Left lung (tissue), 10 donors: ENCODE measurements around the gene UBQLN1. TPM values are rescaled to one million over a fixed set of nuclear protein-coding genes. Genes with fewer than 3 reads are reported as not detected.
"Not testable (repeated sequence)": the region's sequence is repeated elsewhere in the genome, so short reads cannot be mapped to it uniquely, and the experiment has no call there.

Experiments used
- ATAC-seq: fragments of 200-7000 bp; cut with Tn5 transposase; one replicate; pipeline ENCODE4 v1.9.1; 2020; ENCODE audit warnings: moderate library complexity
- DNase-seq, 4 donors: peaks; one replicate each; pipeline ENCODE4 v3.0.0-alpha.2; 2013 to 2020
- H3K27ac ChIP-seq, 2 donors: fragments of 200-600 bp; sonication (generic) in 1 of 2; one replicate each; pipeline versions ENCODE4 v1.5.0 to v1.8.0; 2020 to 2021
- H3K27me3 ChIP-seq, 2 donors: fragments of 200-600 bp; sonication (generic) in 1 of 2; one replicate each; pipeline versions ENCODE4 v1.5.0 to v1.8.0; 2020 to 2021
- H3K36me3 ChIP-seq, 2 donors: fragments of 200-600 bp; sonication (generic) in 1 of 2; one replicate each; pipeline versions ENCODE4 v1.5.0 to v1.8.0; 2020 to 2021
- H3K4me1 ChIP-seq, 2 donors: fragments of 200-600 bp; one replicate each; pipeline ENCODE4 v1.8.0; 2021
- H3K4me3 ChIP-seq, 2 donors: fragments of 200-600 bp; sonication (generic) in 1 of 2; one replicate each; pipeline versions ENCODE4 v1.5.0 to v1.8.0; 2020 to 2021; ENCODE audit warnings: mild to moderate bottlenecking in 1 of 2
- H3K9me3 ChIP-seq, 2 donors: fragments of 200-600 bp; sonication (generic) in 1 of 2; one replicate each; pipeline versions ENCODE4 v1.5.0 to v1.8.0; 2020 to 2021
- CTCF ChIP-seq, 2 donors: fragments of 200-600 bp; sonication (generic) in 1 of 2; IDR thresholded peaks; one replicate each; pipeline versions ENCODE4 v1.5.0 to v1.8.0; 2021; ENCODE audit warnings: antibody characterized with exemption in 2 of 2
- intact Hi-C, 2 donors: fragments of 100-400 bp; cut with DNase I; formaldehyde crosslinking; loops; one replicate each; pipeline versions ENCODE4 v1.11.2 to v1.14.2; 2022
- polyA plus RNA-seq, 6 donors: library from polyadenylated mRNA; unstranded; fragments of 120-200 nt; gene quantifications; one replicate each; pipeline ENCODE4 v1.2.1, GENCODE V29; 2013; ENCODE audit not compliant: insufficient read length in 6 of 6
- total RNA-seq, 2 donors: library from RNA; stranded (reverse); fragmentation: NEBNext Ultra II Directional; extraction: Animal tissue kit (Norgen Biotek cat#: 25700); gene quantifications; one replicate each; pipeline ENCODE4 v1.2.1, GENCODE V29; 2021
- donor health status: DM: no; HTN: yes; CAD: no.
- donor health status: DM: no; HTN: no; CAD: no.

The UBQLN1 gene
- total and polyA plus RNA-seq, 8 donors, result 83.1 to 107 (median 93.5) TPM

GRCh38 chr9:83623679-83624076, 84.1 kb downstream of the UBQLN1 start:
- peak overlapping the region; percentile 88 to 95 for H3K27ac ChIP-seq
- H3K4me3 ChIP-seq, result peak overlapping the region; percentile 82 to 89
- ATAC-seq (peak; percentile 7), DNase-seq (peak in 1 of 4 donors; percentile 29)
- intact Hi-C loops, result no loop called here
- no peaks in the 10 kb centered on the region for H3K36me3 ChIP-seq
- no peaks in the 10 kb centered on the region for H3K9me3 ChIP-seq
- no peaks in the 10 kb centered on the region for H3K27me3 ChIP-seq
- H3K4me1 ChIP-seq, result peaks cover 4 to 28% of the 10 kb centered on the region in 2 donors
- TF ChIP-seq CTCF (IDR thresholded peaks at IDR 0.05), result no peak

- DNase-seq (peak; percentile 57 to 94 (median 62)), ATAC-seq (peak; percentile 90)
- no peaks in the 10 kb centered on the region for H3K36me3 ChIP-seq
- H3K9me3 ChIP-seq, result no peaks in the 10 kb centered on the region
- TF ChIP-seq CTCF (IDR thresholded peaks at IDR 0.05), result no peak
- peaks cover 4 to 28% of the 10 kb centered on the region in 2 donors for H3K4me1 ChIP-seq
- H3K27me3 ChIP-seq, result no peaks in the 10 kb centered on the region
- peak within 1 kb of the TSS; percentile 82 to 89 for H3K4me3 ChIP-seq
- peak within 1 kb of the TSS; percentile 88 to 95 for H3K27ac ChIP-seq
- intact Hi-C loops, result no loop called here
Measured at GRCh38 chr9:83622939-83623678, 84.6 kb downstream of the UBQLN1 start, which contains the start of gene IDNK. Gene IDNK, plus strand, starts transcription at chr9:83623143. Its CDS starts 29 bp downstream, at chr9:83623172.

- peak overlapping the region; percentile 82 to 89 for H3K4me3 ChIP-seq
- H3K36me3 ChIP-seq, result no peaks in the 10 kb centered on the region
- H3K27me3 ChIP-seq, result no peaks in the 10 kb centered on the region
- H3K27ac ChIP-seq, result peak overlapping the region; percentile 88 to 95
- DNase-seq (peak in 3 of 4 donors; percentile 72 to 92 (median 74)), ATAC-seq (peak; percentile 80)
- peaks cover 4 to 28% of the 10 kb centered on the region in 2 donors for H3K4me1 ChIP-seq
- no peaks in the 10 kb centered on the region for H3K9me3 ChIP-seq
- TF ChIP-seq CTCF (IDR thresholded peaks at IDR 0.05), result no peak
- intact Hi-C loops, result no loop called here
Measured at GRCh38 chr9:83622433-83622938, 85.3 kb downstream of the UBQLN1 start.

- no peak overlapping the region for H3K27ac ChIP-seq
- H3K36me3 ChIP-seq, result no peaks in the 10 kb centered on the region
- ATAC-seq, result peak; percentile 55
- intact Hi-C loops, result no loop called here
- TF ChIP-seq CTCF (IDR thresholded peaks at IDR 0.05), result peak; percentile 59 to 69
- peaks cover 4 to 28% of the 10 kb centered on the region in 2 donors for H3K4me1 ChIP-seq
- H3K27me3 ChIP-seq, result no peaks in the 10 kb centered on the region
- DNase-seq, result peak in 2 of 4 donors; percentile 42 to 59
- H3K9me3 ChIP-seq, result no peaks in the 10 kb centered on the region
- no peak overlapping the region for H3K4me3 ChIP-seq
Measured at GRCh38 chr9:83620841-83621636, 86.7 kb downstream of the UBQLN1 start.

- intact Hi-C loops, result no loop called here
- H3K36me3 ChIP-seq, result no peaks in the 10 kb centered on the region
- H3K4me1 ChIP-seq, result peaks cover 0 to 7% of the 10 kb centered on the region in 2 donors
- no peak overlapping the region for H3K4me3 ChIP-seq
- no peak for TF ChIP-seq CTCF (IDR thresholded peaks at IDR 0.05)
- no peak overlapping the region for H3K27ac ChIP-seq
- ATAC-seq, result no peak
- H3K27me3 ChIP-seq, result no peaks in the 10 kb centered on the region
- H3K9me3 ChIP-seq, result no peaks in the 10 kb centered on the region
- DNase-seq, result no peak
Measured at GRCh38 chr9:83617299-83617698, 90.5 kb downstream of the UBQLN1 start.

GRCh38 chr9:83613298-83613697, 94.5 kb downstream of the UBQLN1 start:
- H3K4me1 ChIP-seq, H3K27me3 ChIP-seq, H3K36me3 ChIP-seq, intact Hi-C loops, H3K4me3 ChIP-seq, H3K9me3 ChIP-seq, H3K27ac ChIP-seq, ATAC-seq, DNase-seq: not testable (repeated sequence)
